GM19240 (cell line): ENCODE measurements around the gene NBPF9.
"Not testable (repeated sequence)": the region's sequence is repeated elsewhere in the genome, so short reads cannot be mapped to it uniquely, and the experiment has no call there.

ENCODE experiments used
- DNase-seq: peaks from one replicate; pipeline ENCODE4 v3.0.0; 2011; ENCODE audit warnings: low spot score; ENCODE audit not compliant: insufficient read length

Gene NBPF9

GRCh38 chr1:149016626-149017025 lies 86.7 kb downstream of the NBPF9 start:
- not testable (repeated sequence) for DNase-seq

DNA sequence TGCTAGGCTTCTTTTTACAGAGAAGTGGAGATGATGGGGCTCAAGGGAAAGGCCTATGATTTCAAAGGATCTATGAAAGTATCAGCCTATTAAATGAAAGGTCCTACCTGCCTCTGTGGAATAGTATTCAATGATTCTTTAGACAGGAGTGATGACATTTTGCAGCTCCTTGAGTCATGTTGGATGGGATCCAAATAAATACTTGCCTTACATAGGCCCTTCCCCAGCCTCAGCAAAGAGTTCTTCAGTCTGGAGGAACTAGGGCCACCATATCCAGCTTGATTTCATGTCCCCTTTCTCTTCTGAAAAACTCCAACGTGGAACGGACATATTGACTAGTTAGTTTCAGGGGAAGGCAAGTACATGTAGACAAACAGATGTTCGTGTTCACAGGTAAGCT lies 87.8 kb downstream of the NBPF9 start:
- DNase-seq = not testable (repeated sequence)

DNA sequence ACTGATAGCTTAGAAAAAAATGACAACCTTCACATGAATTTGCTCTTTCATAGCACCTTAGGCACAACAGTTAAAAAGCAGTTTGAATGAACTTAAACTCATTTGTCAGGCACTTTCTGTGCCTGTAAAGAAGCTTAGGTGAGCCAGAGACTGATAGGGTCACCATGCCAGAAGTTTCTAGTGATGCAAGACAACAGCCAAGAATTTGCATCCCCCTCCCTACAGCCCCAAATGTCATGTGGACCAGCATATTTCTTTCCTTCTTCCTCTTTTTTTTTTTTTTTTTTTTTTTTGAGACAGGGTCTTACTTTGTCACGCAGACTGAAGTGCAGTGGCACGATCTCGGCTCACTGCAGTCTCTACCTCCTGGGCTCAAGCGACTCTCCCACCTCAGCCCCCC lies 89.8 kb downstream of the NBPF9 start:
- DNase-seq = not testable (repeated sequence)

DNA sequence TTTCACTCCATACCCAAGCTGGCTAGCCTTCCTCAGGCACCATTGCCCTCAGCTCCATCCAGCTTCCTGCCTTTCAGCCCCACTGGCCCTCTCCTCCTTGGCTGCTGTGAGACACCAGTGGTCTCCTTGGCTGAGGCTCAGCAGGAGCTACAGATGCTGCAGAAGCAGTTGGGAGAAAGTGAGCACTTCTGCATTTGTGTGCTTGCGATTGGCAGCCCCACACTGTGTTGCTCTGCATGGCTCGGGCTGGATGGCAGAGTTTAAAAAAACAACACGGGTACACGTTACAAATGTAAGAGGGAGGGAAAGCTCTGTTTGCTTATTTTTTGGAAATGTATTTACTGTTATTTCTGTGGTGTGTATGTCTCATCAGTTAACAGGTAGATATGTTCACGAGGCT lies 90.8 kb downstream of the NBPF9 start:
- DNase-seq = not testable (repeated sequence)

DNA sequence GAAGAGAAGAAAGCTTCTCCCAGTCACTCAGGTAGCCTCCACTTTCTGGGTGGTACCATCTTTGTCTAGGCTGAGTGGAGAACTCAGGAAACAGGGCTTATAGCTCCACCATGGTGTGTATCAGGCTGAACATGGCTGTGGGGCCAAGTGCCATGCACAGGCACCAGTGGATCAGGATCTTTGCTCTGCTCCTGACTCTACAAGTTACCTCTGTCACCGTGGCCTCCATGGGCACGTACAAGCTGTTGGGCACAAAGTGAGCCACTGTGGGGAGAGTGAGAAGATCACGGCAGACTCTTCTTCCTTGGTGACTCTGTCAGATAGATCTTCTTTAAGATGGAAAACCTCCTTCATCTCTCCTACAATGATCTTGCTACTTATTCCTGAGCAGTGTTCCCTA lies 93.6 kb downstream of the NBPF9 start:
- not testable (repeated sequence) for DNase-seq

DNA sequence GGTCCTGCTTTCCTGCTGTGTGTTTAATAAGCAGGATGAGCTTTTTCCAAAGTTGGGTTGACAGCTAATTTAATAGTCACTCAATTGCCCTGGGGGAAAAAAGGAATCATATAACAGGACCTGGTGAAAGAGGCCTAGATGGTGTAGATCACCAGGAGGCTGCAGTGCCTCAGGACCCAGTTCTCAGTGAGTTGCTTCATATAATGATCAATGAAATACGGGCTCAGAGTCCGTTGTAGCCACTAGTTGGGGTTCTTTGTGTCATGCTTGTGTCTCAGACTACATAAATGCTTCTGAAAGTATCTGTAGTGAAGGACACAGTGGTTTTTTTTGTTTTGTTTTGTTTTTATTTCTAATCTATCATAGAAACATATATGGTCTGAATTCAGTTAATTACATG lies 94.6 kb downstream of the NBPF9 start:
- not testable (repeated sequence) for DNase-seq

DNA sequence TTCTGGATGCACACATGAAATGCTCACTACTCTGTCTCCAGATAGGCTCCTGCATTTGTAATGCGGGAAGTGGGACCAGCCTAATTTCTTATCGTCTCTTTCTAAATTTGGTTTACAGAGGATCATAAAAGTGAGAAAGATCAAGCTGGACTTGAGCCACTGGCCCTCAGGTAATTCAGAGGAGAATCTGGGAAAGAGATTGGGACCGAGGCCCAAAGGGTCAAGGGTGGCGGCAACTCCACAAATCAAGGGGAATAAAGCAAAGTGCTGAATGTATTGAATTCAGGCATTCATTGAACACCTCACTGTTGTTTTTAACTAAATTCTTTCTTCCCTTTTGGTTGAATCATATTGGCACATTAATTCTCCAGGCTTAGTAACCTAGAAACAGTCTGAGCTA lies 95.0 kb downstream of the NBPF9 start:
- DNase-seq = not testable (repeated sequence)
